ENCODE measurements around the gene NFATC2. TPM values are rescaled to one million over a fixed set of nuclear protein-coding genes. Genes with fewer than 3 reads are reported as not detected.
A peak's percentile ranks its signal among the peaks of the same experiment; 100 is the strongest.

The NFATC2 gene
- total and polyA plus RNA-seq, 2 of the 4 experiments (the other 2 are of a cell fraction): 0.18 to 0.38 TPM

- Histone ChIP-seq H3K27ac (ENCODE audit: insufficient read depth, low read length) (no peak overlapping the region), H3K4ac (ENCODE audit: low read depth, low read length) (no peak overlapping the region), H4K20me1 (ENCODE audit: insufficient read depth, low read length) (no peaks in the 10 kb centered on the region), H3K23ac (ENCODE audit: low read depth, low read length) (no peak overlapping the region), H3K9me3 (ENCODE audit: control insufficient read depth, insufficient read depth, low read length) (peaks cover 5% of the 10 kb centered on the region), H3K4me3 (ENCODE audit: insufficient read depth, low read depth, low read length) (no peak overlapping the region), H2BK5ac (ENCODE audit: low read depth, low read length, poor library complexity, severe bottlenecking) (no peak overlapping the region), H3K4me2 (ENCODE audit: low read depth, low read length) (no peak overlapping the region), H2BK15ac (ENCODE audit: low read depth, low read length) (no peak overlapping the region), H2AFZ (replicated peaks; ENCODE audit: low read length, poor library complexity) (no peak overlapping the region), H3K14ac (replicated peaks; ENCODE audit: low read depth, low read length) (no peak overlapping the region), H4K5ac (ENCODE audit: low read depth, low read length) (no peak overlapping the region), H3K18ac (ENCODE audit: low read depth, low read length) (no peak overlapping the region), H2AK9ac (replicated peaks; ENCODE audit: low read depth, low read length, poor library complexity) (no peak overlapping the region), H3K27me3 (ENCODE audit: control insufficient read depth, insufficient read depth, low read length) (no peaks in the 10 kb centered on the region), H4K91ac (ENCODE audit: insufficient read depth, low read depth, low read length) (no peak overlapping the region), H3K79me1 (ENCODE audit: low read depth in 1 of 2, low read length in 2 of 2) (no peaks in the 10 kb centered on the region), H2AK5ac (ENCODE audit: low read depth, low read length) (0 out of 2 replicates have a peak overlapping the region, but pooled peaks have one; percentile 10), H3K9ac (ENCODE audit: low read depth, low read length) (no peak overlapping the region), H2BK20ac (ENCODE audit: low read depth, low read length) (no peak overlapping the region), H2BK120ac (ENCODE audit: low read depth, low read length) (no peak overlapping the region), H3K56ac (ENCODE audit: extremely low read depth, insufficient read depth, low read length) (no peak overlapping the region), H4K8ac (ENCODE audit: low read depth in 2 of 2, low read length in 2 of 2) (no peak overlapping the region), H3K4me1 (ENCODE audit: control insufficient read depth, insufficient read depth, low read length) (no peaks in the 10 kb centered on the region), H3K36me3 (ENCODE audit: control insufficient read depth, insufficient read depth, low read length) (no peaks in the 10 kb centered on the region), H3K9me1 (ENCODE audit: insufficient read depth, low read length) (no peaks in the 10 kb centered on the region)
- ChIA-PET POLR2A (ENCODE audit: unreplicated experiment) (interaction anchor here (0.6 kb wide), 1 partner anchor 47 kb away, joined by 3 read pairs; no protein-coding TSS in a partner anchor), CTCF (interaction anchor here (1.2 kb wide), 1 partner anchor 19 kb away, joined by 3 read pairs; no protein-coding TSS in a partner anchor)
- TF ChIP-seq MXI1 (IDR thresholded peaks at IDR 0.05; ENCODE audit: borderline replicate concordance, low read depth, low read length) (no peak), RCOR1 (IDR thresholded peaks at IDR 0.05; ENCODE audit: insufficient replicate concordance, low read length) (no peak), MAZ (IDR thresholded peaks at IDR 0.05; ENCODE audit: borderline replicate concordance, low read depth, low read length) (no peak), RFX5 (IDR thresholded peaks at IDR 0.05; ENCODE audit: low read depth, low read length) (no peak), SMC3 (IDR thresholded peaks at IDR 0.05; ENCODE audit: low read depth, low read length) (no peak), MAFK (IDR thresholded peaks at IDR 0.05; ENCODE audit: low read depth, low read length) (no peak), RAD21 (IDR thresholded peaks at IDR 0.05; ENCODE audit: low read length) (no peak), CTCF (conservative IDR thresholded peaks at IDR 0.05; ENCODE audit: low read depth, low read length) (no peak), POLR2A (IDR thresholded peaks at IDR 0.05; ENCODE audit: low read depth, low read length) (no peak), USF2 (IDR thresholded peaks at IDR 0.05; ENCODE audit: low read depth, low read length) (no peak), BHLHE40 (IDR thresholded peaks at IDR 0.05; ENCODE audit: low read depth, low read length) (no peak)
- intact Hi-C loops (cut with micrococcal nuclease): no loop called here
- in situ Hi-C loops (cut with MboI; ENCODE audit: low sequenced_read_pairs): no loop called here
- no TSS peak for BruUV-seq (replicated peaks)
- WGBS, 2 experiments (ENCODE audit: extremely low coverage in 2 of 2, insufficient read length in 1 of 2): 96% methylated on average over 4 of the region's 17 CpGs; no CpG with 5 or more reads in 1 of the 2 experiments
- DNase-seq (no peak), ATAC-seq (ENCODE audit: low read depth) (no peak)
- dilution Hi-C loops (cut with HindIII; ENCODE audit: low sequenced_read_pairs, unreplicated experiment): no loop called here
Measured at GRCh38 chr20:51481341-51481914, 61.1 kb downstream of the NFATC2 start.

Measured in IMR-90 (cell line).